PC-3 (cell line): ENCODE results near the gene STARD10. TPM values are rescaled to one million over a fixed set of nuclear protein-coding genes. Genes with fewer than 3 reads are reported as not detected.

Experiments
- ATAC-seq: fragments of 200-7000 bp; cut with Tn5 transposase; 2 replicates; pipeline ENCODE4 v1.9.1; 2020; ENCODE audit warnings: mild to moderate bottlenecking, moderate library complexity
- BruUV-seq: library from RNA; stranded (reverse); fragments of 400-500 nt; replicated peaks from 2 replicates; lab custom pipeline; 2021; lab: Mats Ljungman, UMichigan
- CTCF ChIA-PET: fragments of 300-600 bp; sonication (Branson Sonifier 250); formaldehyde crosslinking; loops from one replicate; lab custom pipeline; 2022; ENCODE audit warnings: antibody characterized with exemption; lab: Charles Lee
- POLR2A ChIA-PET: fragments of 300-600 bp; sonication (Branson Sonifier 250); formaldehyde crosslinking; loops from one replicate; lab custom pipeline; 2022; ENCODE audit warnings: antibody characterized with exemption; ENCODE audit not compliant: unreplicated experiment; lab: Charles Lee
- DNase-seq: peaks from one replicate; pipeline ENCODE4 v3.0.0-alpha.2; 2015
- H2AFZ ChIP-seq: fragments of 300-600 bp; sonication (generic); 2 replicates; pipeline ENCODE4 v1.6.0; 2016; ENCODE audit warnings: antibody characterized with exemption, low read length
- H3F3A ChIP-seq: fragments of 300-600 bp; sonication (generic); one replicate; pipeline ENCODE4 v1.6.0; 2017; ENCODE audit warnings: antibody characterized with exemption, low read length, control low read depth, mild to moderate bottlenecking; ENCODE audit not compliant: unreplicated experiment
- H3K27ac ChIP-seq: fragments of 300-600 bp; sonication (generic); 2 replicates; pipeline ENCODE4 v1.5.1; 2016; ENCODE audit warnings: mild to moderate bottlenecking, low read length
- H3K27me3 ChIP-seq: fragments of 300-600 bp; sonication (generic); 2 replicates; pipeline ENCODE4 v1.6.1; 2016; ENCODE audit warnings: low read length, mixed read lengths
- H3K36me3 ChIP-seq: fragments of 300-600 bp; sonication (generic); 2 replicates; pipeline ENCODE4 v1.6.1; 2016; ENCODE audit warnings: low read depth, mixed run types, low read length, mixed read lengths
- H3K4me1 ChIP-seq: fragments of 300-600 bp; sonication (generic); 2 replicates; pipeline ENCODE4 v1.5.1; 2016; ENCODE audit warnings: low read length; ENCODE audit not compliant: insufficient read depth
- H3K4me2 ChIP-seq: fragments of 300-600 bp; sonication (generic); 2 replicates; pipeline ENCODE4 v1.6.0; 2016; ENCODE audit warnings: low read length
- H3K4me3 ChIP-seq: fragments of 300-600 bp; sonication (generic); 2 replicates; pipeline ENCODE4 v1.5.1; 2016; ENCODE audit warnings: mild to moderate bottlenecking, low read length, mixed read lengths
- H3K79me2 ChIP-seq: fragments of 300-600 bp; sonication (generic); 2 replicates; pipeline ENCODE4 v1.6.1; 2017; ENCODE audit warnings: low read length, mixed read lengths
- H3K9ac ChIP-seq: fragments of 300-600 bp; sonication (generic); 2 replicates; pipeline ENCODE4 v1.6.0; 2016; ENCODE audit warnings: mild to moderate bottlenecking, low read length
- H3K9me2 ChIP-seq: fragments of 300-600 bp; sonication (generic); replicated peaks from 2 replicates; pipeline ENCODE4 v1.6.1; 2016; ENCODE audit warnings: mixed run types, low read length, mixed read lengths
- H3K9me3 ChIP-seq: fragments of 300-600 bp; sonication (generic); 2 replicates; pipeline ENCODE4 v1.6.1; 2016; ENCODE audit warnings: low read length, mixed read lengths
- H4K20me1 ChIP-seq: fragments of 300-600 bp; sonication (generic); 2 replicates; pipeline ENCODE4 v1.6.1; 2016; ENCODE audit warnings: low read length, mixed read lengths
- EZH2 ChIP-seq: fragments of 300-600 bp; sonication (generic); IDR thresholded peaks from one replicate; pipeline ENCODE4 v1.6.1; 2017; ENCODE audit warnings: antibody characterized with exemption, mild to moderate bottlenecking, low read length; ENCODE audit not compliant: unreplicated experiment
- EZH2phosphoT487 ChIP-seq: fragments of 300-600 bp; sonication (generic); IDR thresholded peaks from 2 replicates; pipeline ENCODE4 v1.6.1; 2018; ENCODE audit warnings: mild to moderate bottlenecking, antibody characterized with exemption, low read length, borderline replicate concordance
- intact Hi-C: fragments of 100-400 bp; cut with micrococcal nuclease; formaldehyde crosslinking; loops from 2 replicates; pipeline ENCODE4 v1.9.0; 2023
- total RNA-seq: library from RNA; depleted of rRNA; stranded (reverse); fragments of >200 nt; gene quantifications from 2 replicates; pipeline ENCODE4 v1.2.3, GENCODE V29; 2014
- TF ChIP-seq, protein P1 (sequence below): fragments of 300-600 bp; sonication (generic); conservative IDR thresholded peaks from 2 replicates; pipeline ENCODE4 v1.5.1; 2017; ENCODE audit warnings: antibody characterized with exemption, low read depth, mild to moderate bottlenecking, low read length

The STARD10 gene
- total RNA-seq, 1 experiment from 2014 or later, result 284 TPM

DNA sequence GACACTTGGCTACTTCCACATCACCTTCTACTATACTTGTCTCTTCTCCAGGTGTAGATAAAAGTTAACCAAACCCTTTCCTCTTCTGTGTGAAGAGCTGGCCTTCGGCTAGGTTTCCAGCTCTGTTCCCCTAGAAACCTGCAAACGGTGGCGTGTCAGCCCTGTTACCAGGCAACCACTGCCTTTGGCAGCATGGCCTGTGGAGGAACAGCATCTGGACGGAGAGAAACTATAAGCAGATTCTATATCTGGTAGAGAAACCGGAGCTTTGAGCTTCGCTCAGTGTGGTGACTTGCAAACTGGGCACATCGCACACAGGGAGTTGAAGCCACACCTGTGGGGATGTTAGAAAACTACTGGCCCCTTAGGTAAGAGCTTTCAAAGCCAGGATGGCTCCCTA, 77.6 kb downstream of the STARD10 start:
- Histone ChIP-seq H4K20me1 (no peaks in the 10 kb centered on the region), H3K9ac (no peak overlapping the region), H3K9me2 (no peaks in the 10 kb centered on the region), H3K27ac (no peak overlapping the region), H3F3A (no peaks in the 10 kb centered on the region), H3K9me3 (no peaks in the 10 kb centered on the region), H3K36me3 (no peaks in the 10 kb centered on the region), H3K4me3 (no peak overlapping the region), H3K4me2 (no peak overlapping the region), H2AFZ (no peak overlapping the region), H3K4me1 (peaks cover 6% of the 10 kb centered on the region), H3K27me3 (no peaks in the 10 kb centered on the region), H3K79me2 (peaks cover 31% of the 10 kb centered on the region)
- TF ChIP-seq EZH2phosphoT487, result no peak
- DNase-seq, result no peak
- ChIA-PET CTCF (no interaction called here), POLR2A (no interaction called here)
- intact Hi-C loops, result no loop called here
- ATAC-seq, result no peak; the same call in 1 of the 2 replicates
- no TSS peak for BruUV-seq

DNA sequence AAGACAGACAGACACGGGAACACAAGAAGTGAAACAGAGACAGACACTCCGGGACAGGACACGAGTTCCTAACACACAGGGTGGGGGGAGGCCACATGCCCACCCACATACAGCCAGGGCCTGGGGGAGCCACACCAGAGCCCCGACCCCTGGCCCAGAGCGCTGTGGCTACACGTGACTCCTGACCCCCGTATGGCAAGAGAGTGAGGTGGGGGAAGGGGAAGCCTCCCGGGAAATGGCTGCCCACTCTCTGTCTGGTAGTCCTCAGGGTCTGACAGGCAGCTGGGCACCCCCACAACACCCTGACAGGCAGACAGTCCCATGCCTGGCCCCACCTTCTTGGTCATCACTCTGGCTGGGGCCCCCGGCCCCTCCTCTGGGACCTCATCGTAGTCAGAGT, 81.0 kb downstream of the STARD10 start:
- Histone ChIP-seq H3K4me2 (no peak overlapping the region), H3K4me3 (no peak overlapping the region), H2AFZ (no peak overlapping the region), H3K9ac (no peak overlapping the region), H3K27me3 (no peaks in the 10 kb centered on the region), H3K36me3 (peaks cover 8% of the 10 kb centered on the region; the same call in 1 of the 2 replicates), H3K27ac (no peak overlapping the region), H3K9me2 (no peaks in the 10 kb centered on the region), H3K4me1 (no peaks in the 10 kb centered on the region), H3F3A (no peaks in the 10 kb centered on the region), H3K9me3 (no peaks in the 10 kb centered on the region), H4K20me1 (no peaks in the 10 kb centered on the region), H3K79me2 (no peaks in the 10 kb centered on the region)
- BruUV-seq, result no TSS peak
- intact Hi-C loops, result no loop called here
- ChIA-PET POLR2A (no interaction called here), CTCF (no interaction called here)
- no peak for DNase-seq
- TF ChIP-seq EZH2phosphoT487 (no peak), EZH2 (no peak)
- TF ChIP-seq, protein P1, sequence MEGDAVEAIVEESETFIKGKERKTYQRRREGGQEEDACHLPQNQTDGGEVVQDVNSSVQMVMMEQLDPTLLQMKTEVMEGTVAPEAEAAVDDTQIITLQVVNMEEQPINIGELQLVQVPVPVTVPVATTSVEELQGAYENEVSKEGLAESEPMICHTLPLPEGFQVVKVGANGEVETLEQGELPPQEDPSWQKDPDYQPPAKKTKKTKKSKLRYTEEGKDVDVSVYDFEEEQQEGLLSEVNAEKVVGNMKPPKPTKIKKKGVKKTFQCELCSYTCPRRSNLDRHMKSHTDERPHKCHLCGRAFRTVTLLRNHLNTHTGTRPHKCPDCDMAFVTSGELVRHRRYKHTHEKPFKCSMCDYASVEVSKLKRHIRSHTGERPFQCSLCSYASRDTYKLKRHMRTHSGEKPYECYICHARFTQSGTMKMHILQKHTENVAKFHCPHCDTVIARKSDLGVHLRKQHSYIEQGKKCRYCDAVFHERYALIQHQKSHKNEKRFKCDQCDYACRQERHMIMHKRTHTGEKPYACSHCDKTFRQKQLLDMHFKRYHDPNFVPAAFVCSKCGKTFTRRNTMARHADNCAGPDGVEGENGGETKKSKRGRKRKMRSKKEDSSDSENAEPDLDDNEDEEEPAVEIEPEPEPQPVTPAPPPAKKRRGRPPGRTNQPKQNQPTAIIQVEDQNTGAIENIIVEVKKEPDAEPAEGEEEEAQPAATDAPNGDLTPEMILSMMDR, result no peak
- no peak for ATAC-seq

DNA sequence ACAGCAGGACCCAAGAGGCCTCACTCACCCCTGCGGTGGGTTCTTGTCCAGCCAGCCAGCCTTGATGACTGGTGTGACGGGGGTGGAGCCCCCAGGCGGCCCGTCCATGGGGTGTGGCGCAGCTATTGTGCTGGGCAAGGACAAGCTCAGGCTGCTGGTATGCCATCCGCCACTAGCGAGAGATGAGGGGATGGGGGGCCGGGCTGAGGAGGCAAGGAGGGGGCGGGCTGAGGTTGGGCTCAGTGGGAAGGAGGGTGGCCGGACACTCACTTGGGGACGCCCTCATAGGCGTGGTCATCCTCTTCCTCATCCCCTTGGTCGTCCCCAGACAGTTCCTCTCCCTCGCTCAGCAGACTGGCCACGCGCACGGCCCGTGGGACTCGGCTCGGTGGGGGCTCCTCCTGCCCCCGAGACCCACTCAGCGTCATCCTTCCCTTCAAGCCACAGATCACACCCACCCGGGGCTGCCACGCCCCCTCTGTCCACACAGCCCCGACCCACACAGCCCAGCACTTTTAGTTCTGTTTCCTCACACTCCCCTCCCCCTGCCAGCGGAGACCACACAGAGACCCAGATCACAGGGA, 81.6 kb downstream of the STARD10 start:
- ChIA-PET CTCF (no interaction called here), POLR2A (no interaction called here)
- TF ChIP-seq, protein P1, result no peak
- BruUV-seq, result no TSS peak
- Histone ChIP-seq H3F3A (no peaks in the 10 kb centered on the region), H4K20me1 (no peaks in the 10 kb centered on the region), H3K4me3 (no peak overlapping the region), H3K36me3 (peaks cover 8% of the 10 kb centered on the region; the same call in 1 of the 2 replicates), H3K9me3 (no peaks in the 10 kb centered on the region), H3K27ac (no peak overlapping the region), H3K79me2 (no peaks in the 10 kb centered on the region), H2AFZ (no peak overlapping the region), H3K9ac (no peak overlapping the region), H3K9me2 (no peaks in the 10 kb centered on the region), H3K27me3 (no peaks in the 10 kb centered on the region), H3K4me1 (no peaks in the 10 kb centered on the region), H3K4me2 (no peak overlapping the region)
- ATAC-seq (no peak), DNase-seq (no peak)
- intact Hi-C loops, result no loop called here
